SU-DHL-6 (cell line): ENCODE measurements around the gene ZMYM4.

Source experiments
- CTCF ChIP-seq: fragments of 200-600 bp; sonication (generic); IDR thresholded peaks from one replicate; pipeline ENCODE4 v1.5.1; 2017; ENCODE audit warnings: antibody characterized with exemption, mild to moderate bottlenecking, low read length, moderate library complexity; ENCODE audit not compliant: insufficient read depth, poor library complexity, severe bottlenecking
- EZH2phosphoT487 ChIP-seq: fragments of 200-600 bp; sonication (generic), shearing (Covaris generic); conservative IDR thresholded peaks from 2 replicates; pipeline ENCODE4 v1.6.1; 2018; ENCODE audit warnings: mild to moderate bottlenecking, antibody characterized with exemption, low read length, moderate library complexity, mixed read lengths

DNA sequence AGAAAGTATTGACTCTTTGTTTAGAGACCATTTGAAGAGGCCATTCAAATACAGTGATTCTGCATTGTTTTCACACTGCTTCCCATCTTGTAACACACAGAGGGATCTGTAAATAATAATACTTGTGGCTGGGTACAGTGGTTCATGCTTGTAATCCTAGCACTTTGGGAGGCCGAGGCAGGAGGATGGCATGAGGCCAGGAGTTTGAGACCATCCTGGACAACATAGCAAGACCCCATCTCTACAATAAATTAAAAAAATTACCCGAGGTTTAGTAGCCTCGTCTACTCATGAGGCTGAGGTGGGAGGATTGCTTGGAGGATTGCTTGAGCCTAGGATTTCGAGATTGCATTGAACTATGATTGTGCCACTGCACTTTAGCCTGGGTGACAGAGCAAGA, 5.7 kb downstream of the ZMYM4 start:
- TF ChIP-seq CTCF (no peak), EZH2phosphoT487 (no peak)
